Panc1 (cell line): ENCODE results near the gene MTURN. TPM values are rescaled to one million over a fixed set of nuclear protein-coding genes. Genes with fewer than 3 reads are reported as not detected.

Experiments
- ATAC-seq: fragments of 200-7000 bp; cut with Tn5 transposase; 2 replicates; pipeline ENCODE4 v1.9.1; 2020; ENCODE audit warnings: mild to moderate bottlenecking, moderate library complexity
- BruUV-seq: library from RNA; stranded (reverse); fragments of 400-500 nt; replicated peaks from 2 replicates; lab custom pipeline; 2021; lab: Mats Ljungman, UMichigan
- CTCF ChIA-PET: fragments of 300-600 bp; sonication (Branson Sonifier 250); formaldehyde crosslinking; loops from one replicate; lab custom pipeline; 2022; ENCODE audit warnings: antibody characterized with exemption; lab: Charles Lee
- POLR2A ChIA-PET: fragments of 300-600 bp; sonication (Branson Sonifier 250); formaldehyde crosslinking; loops from one replicate; lab custom pipeline; 2022; ENCODE audit warnings: antibody characterized with exemption; lab: Charles Lee
- DNase-seq: peaks from one replicate; pipeline ENCODE4 v3.0.0-alpha.2; 2010; ENCODE audit warnings: low read depth, low spot score
- H3K27ac ChIP-seq: 2 replicates; pipeline ENCODE4 v1.5.1; 2011; ENCODE audit warnings: mild to moderate bottlenecking, low read length, inconsistent platforms
- H3K27me3 ChIP-seq: fragments of 200-500 bp; sonication (Bioruptor generic); 2 replicates; pipeline ENCODE4 v1.6.0; 2014; ENCODE audit warnings: low read length, inconsistent platforms; ENCODE audit not compliant: control insufficient read depth, insufficient read depth
- H3K36me3 ChIP-seq: fragments of 200-500 bp; sonication (Bioruptor generic); 2 replicates; pipeline ENCODE4 v1.5.1; 2014; ENCODE audit warnings: inconsistent platforms, mild to moderate bottlenecking, low read length, moderate library complexity; ENCODE audit not compliant: control insufficient read depth, insufficient read depth
- H3K4me1 ChIP-seq: 2 replicates; pipeline ENCODE4 v1.5.1; 2011; ENCODE audit warnings: inconsistent platforms, mild to moderate bottlenecking, low read length, moderate library complexity; ENCODE audit not compliant: control insufficient read depth, insufficient read depth
- H3K4me3 ChIP-seq, 2 experiments: 2 replicates each; pipeline ENCODE4 v1.5.1; 2011 to 2012; ENCODE audit warnings: low read depth in 2 of 2, low read length in 2 of 2, mild to moderate bottlenecking in 2 of 2, inconsistent platforms in 1 of 2, moderate library complexity in 1 of 2
- H3K9me3 ChIP-seq: fragments of 200-500 bp; sonication (Bioruptor generic); 2 replicates; pipeline ENCODE4 v1.5.1; 2014; ENCODE audit warnings: low read depth, mild to moderate bottlenecking, inconsistent platforms, low read length, moderate library complexity; ENCODE audit not compliant: control insufficient read depth, insufficient read depth
- CTCF ChIP-seq: fragments of 450-650 bp; IDR thresholded peaks from 2 replicates; pipeline ENCODE4 v1.5.1; 2017; ENCODE audit warnings: mild to moderate bottlenecking
- POLR2AphosphoS5 ChIP-seq: IDR thresholded peaks from 2 replicates; pipeline ENCODE4 v1.6.1; 2012; ENCODE audit warnings: mild to moderate bottlenecking, low read depth, low read length, moderate library complexity
- REST ChIP-seq, 2 experiments: IDR thresholded peaks; 2 replicates each; pipeline ENCODE4 v1.6.1; 2011 to 2012; ENCODE audit warnings: low read depth in 2 of 2, control low read depth in 1 of 2, low read length in 1 of 2, mild to moderate bottlenecking in 1 of 2, moderate library complexity in 1 of 2; ENCODE audit not compliant: insufficient read depth in 1 of 2
- SIN3A ChIP-seq: IDR thresholded peaks from 2 replicates; pipeline ENCODE4 v1.6.1; 2012; ENCODE audit warnings: low read depth, mild to moderate bottlenecking, low read length, moderate library complexity, borderline replicate concordance; ENCODE audit not compliant: insufficient read depth
- TCF7L2 ChIP-seq: IDR thresholded peaks from 2 replicates; pipeline ENCODE4 v1.6.1; 2011; ENCODE audit warnings: mild to moderate bottlenecking, low read depth, low read length, inconsistent platforms
- in situ Hi-C: cut with HindIII; loops from 2 replicates; pipeline ENCODE4 v1.10.0; 2016; ENCODE audit warnings: low sequenced_read_pairs, low pct_unique_long_range_greater_than_20kb
- intact Hi-C: fragments of 100-400 bp; cut with micrococcal nuclease; formaldehyde crosslinking; loops from one replicate; pipeline ENCODE4 v1.10.0; 2022; ENCODE audit not compliant: unreplicated experiment
- total RNA-seq: library from RNA; stranded (reverse); gene quantifications from one replicate; pipeline ENCODE4 v1.2.1, GENCODE V29; 2021; ENCODE audit not compliant: unreplicated experiment

The MTURN gene
- total RNA-seq, 1 experiment from 2014 or later: 1.2 TPM

DNA sequence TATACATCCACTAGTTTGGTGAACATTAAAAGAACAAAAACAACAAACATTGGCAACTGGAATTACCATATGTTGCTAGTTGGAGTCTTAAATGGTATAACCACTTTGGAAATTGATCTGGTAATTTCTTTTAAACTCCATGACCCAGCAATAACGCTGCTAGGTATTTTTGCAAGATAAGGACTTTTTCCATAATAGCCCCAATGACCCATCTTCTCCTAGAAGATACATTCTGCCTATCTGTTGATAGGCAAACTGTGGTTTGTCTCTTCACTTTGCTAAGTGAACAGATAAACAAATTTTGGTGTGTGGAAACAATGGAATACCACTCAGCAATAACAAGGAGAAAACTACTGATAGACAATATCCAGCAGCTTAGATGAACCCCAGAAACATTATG is 30.6 kb upstream of the MTURN start:
- TF ChIP-seq REST (IDR thresholded peaks at IDR 0.05; ENCODE audit: insufficient read depth in 1 of 2, low read depth in 2 of 2, low read length in 1 of 2) (no peak), POLR2AphosphoS5 (no peak), SIN3A (no peak), TCF7L2 (no peak), CTCF (no peak)
- Histone ChIP-seq H3K27me3 (no peaks in the 10 kb centered on the region), H3K9me3 (no peaks in the 10 kb centered on the region), H3K4me1 (no peaks in the 10 kb centered on the region), H3K4me3 (no peak overlapping the region), H3K36me3 (no peaks in the 10 kb centered on the region), H3K27ac (no peak overlapping the region)
- intact Hi-C loops (no loop called here), in situ Hi-C loops (no loop called here)
- no TSS peak for BruUV-seq
- POLR2A ChIA-PET: no interaction called here
- ATAC-seq (no peak), DNase-seq (no peak)
- CTCF ChIA-PET: no interaction called here

GRCh38 chr7:30112103-30112713 is 22.6 kb upstream of the MTURN start:
- no peak for TF ChIP-seq SIN3A
- no peak for TF ChIP-seq CTCF
- TF ChIP-seq REST (IDR thresholded peaks at IDR 0.05; ENCODE audit: insufficient read depth in 1 of 2, low read depth in 2 of 2, low read length in 1 of 2): no peak
- TF ChIP-seq TCF7L2: no peak
- TF ChIP-seq POLR2AphosphoS5: no peak
- no peak for DNase-seq
- CTCF ChIA-PET: no interaction called here
- BruUV-seq: no TSS peak
- Histone ChIP-seq H3K9me3 (peaks cover 18% of the 10 kb centered on the region), H3K4me1 (no peaks in the 10 kb centered on the region), H3K27me3 (no peaks in the 10 kb centered on the region), H3K4me3 (no peak overlapping the region), H3K27ac (no peak overlapping the region), H3K36me3 (no peaks in the 10 kb centered on the region)
- in situ Hi-C loops (no loop called here), intact Hi-C loops (no loop called here)
- POLR2A ChIA-PET: no interaction called here
- ATAC-seq: no peak
